ENCODE results near the gene FYN.

DNA sequence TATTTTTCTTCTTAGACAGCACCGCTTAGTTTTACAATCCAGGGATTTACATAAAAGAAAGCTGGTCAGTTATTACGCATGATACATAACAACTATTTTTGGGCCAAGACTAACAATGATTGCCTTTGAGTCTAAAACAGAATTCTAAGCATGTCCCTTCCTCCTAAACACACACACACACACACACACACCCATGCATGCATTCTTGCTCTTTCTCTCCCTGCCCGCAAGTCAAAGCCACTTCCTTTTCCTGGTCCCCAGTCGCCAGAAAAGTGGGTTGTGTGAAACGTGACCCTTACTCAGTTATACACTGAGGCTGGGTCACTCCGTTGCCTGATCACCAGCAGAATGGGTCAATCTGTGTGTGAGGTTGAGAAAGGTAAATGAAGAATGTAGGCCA, 31.4 kb downstream of the FYN start:
- TF ChIP-seq CTCF (IDR thresholded peaks at IDR 0.05; ENCODE audit: insufficient read depth, low read length, poor library complexity, severe bottlenecking), result no peak
- TF ChIP-seq EZH2phosphoT487 (conservative IDR thresholded peaks at IDR 0.05; ENCODE audit: low read length), result no peak

Data from SU-DHL-6 (cell line).